ENCODE results near the gene HACD1. TPM values are rescaled to one million over a fixed set of nuclear protein-coding genes. Genes with fewer than 3 reads are reported as not detected.

Gene HACD1
- total RNA-seq, 2 donors from 2014 or later = 104 to 151 TPM

Other genes with a start within 250 kb of the HACD1 start
- 10 to 100 TPM in 1 of 2 donors, 1 to 10 TPM in 1; 3.6 to 11.0 TPM for gene ST8SIA6, start 162.8 kb downstream of the HACD1 start, total RNA-seq
- 10 to 100 TPM; 17.3 to 27.5 TPM for gene STAM, start 26.8 kb upstream of the HACD1 start, total RNA-seq
- gene TMEM236, start 134.8 kb upstream of the HACD1 start, total RNA-seq = under 1 TPM; 0.71 to 0.94 TPM
- 10 to 100 TPM; 52.1 to 82.5 TPM for gene MRC1, start 192.0 kb upstream of the HACD1 start, total RNA-seq